Endothelial cell of umbilical vein (primary cell): ENCODE results near the gene PTPRD.

Source experiments
- CTCF ChIP-seq, 2 donors: IDR thresholded peaks; 1 replicate in 1 of 2; 2 replicates in 1 of 2; pipeline ENCODE4 v1.5.1; 2011; ENCODE audit warnings: low read length in 2 of 2, mild to moderate bottlenecking in 2 of 2, moderate library complexity in 2 of 2, control low read depth in 1 of 2, inconsistent platforms in 1 of 2, low read depth in 1 of 2; ENCODE audit not compliant: insufficient read depth in 1 of 2; ENCODE audit errors: extremely low read depth in 1 of 2
- MAX ChIP-seq: IDR thresholded peaks from 2 replicates; pipeline ENCODE4 v1.6.1; 2011; ENCODE audit not compliant: insufficient read depth, insufficient read length

- no peak for TF ChIP-seq CTCF (IDR thresholded peaks at IDR 0.05; ENCODE audit: extremely low read depth in 1 of 2, insufficient read depth in 1 of 2, low read depth in 1 of 2, low read length in 2 of 2)
- no peak for TF ChIP-seq MAX
Observed at GRCh38 chr9:10523164-10523563, 89.6 kb downstream of the PTPRD start.
